ENCODE results near the gene MTCL3.
"Not testable (repeated sequence)": the region's sequence is repeated elsewhere in the genome, so short reads cannot be mapped to it uniquely, and the experiment has no call there.

DNA sequence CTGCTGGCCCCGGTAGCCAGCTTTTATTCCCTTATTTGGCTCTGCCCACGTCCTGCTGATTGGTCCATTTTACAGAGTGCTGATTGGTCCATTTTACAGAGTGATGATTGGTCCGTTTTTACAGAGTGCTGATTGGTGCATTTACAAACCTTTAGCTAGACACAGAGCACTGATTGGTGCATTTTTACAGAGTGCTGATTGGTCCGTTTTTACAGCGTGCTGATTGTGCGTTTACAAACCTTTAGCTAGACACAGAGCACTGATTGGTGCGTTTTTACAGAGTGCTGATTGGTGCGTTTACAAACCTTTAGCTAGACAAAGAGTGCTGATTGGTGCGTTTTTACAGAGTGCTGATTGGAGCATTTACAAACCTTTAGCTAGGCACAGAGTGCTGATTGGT lies 90.6 kb downstream of the MTCL3 start:
- TF ChIP-seq, protein P1, sequence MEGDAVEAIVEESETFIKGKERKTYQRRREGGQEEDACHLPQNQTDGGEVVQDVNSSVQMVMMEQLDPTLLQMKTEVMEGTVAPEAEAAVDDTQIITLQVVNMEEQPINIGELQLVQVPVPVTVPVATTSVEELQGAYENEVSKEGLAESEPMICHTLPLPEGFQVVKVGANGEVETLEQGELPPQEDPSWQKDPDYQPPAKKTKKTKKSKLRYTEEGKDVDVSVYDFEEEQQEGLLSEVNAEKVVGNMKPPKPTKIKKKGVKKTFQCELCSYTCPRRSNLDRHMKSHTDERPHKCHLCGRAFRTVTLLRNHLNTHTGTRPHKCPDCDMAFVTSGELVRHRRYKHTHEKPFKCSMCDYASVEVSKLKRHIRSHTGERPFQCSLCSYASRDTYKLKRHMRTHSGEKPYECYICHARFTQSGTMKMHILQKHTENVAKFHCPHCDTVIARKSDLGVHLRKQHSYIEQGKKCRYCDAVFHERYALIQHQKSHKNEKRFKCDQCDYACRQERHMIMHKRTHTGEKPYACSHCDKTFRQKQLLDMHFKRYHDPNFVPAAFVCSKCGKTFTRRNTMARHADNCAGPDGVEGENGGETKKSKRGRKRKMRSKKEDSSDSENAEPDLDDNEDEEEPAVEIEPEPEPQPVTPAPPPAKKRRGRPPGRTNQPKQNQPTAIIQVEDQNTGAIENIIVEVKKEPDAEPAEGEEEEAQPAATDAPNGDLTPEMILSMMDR (optimal IDR thresholded peaks at IDR 0.05 in 1 of 3, IDR thresholded peaks at IDR 0.05 in 1 of 3, conservative IDR thresholded peaks at IDR 0.05 in 1 of 3; ENCODE audit: extremely low read depth in 1 of 3, insufficient read depth in 2 of 3, low read length in 3 of 3), result not testable (repeated sequence)
- TF ChIP-seq EZH2 (IDR thresholded peaks at IDR 0.05; ENCODE audit: low read length), result not testable (repeated sequence)

All from keratinocyte (primary cell).